Right cardiac atrium (tissue), 5 donors: ENCODE measurements around the gene FAM181A. TPM values are rescaled to one million over a fixed set of nuclear protein-coding genes. Genes with fewer than 3 reads are reported as not detected.

Source experiments
- ATAC-seq, 2 donors: fragments of 200-7000 bp; cut with Tn5 transposase; one replicate each; pipeline versions ENCODE4 v1.8.0 to v1.9.1; 2020; ENCODE audit warnings: moderate library complexity in 2 of 2, mild to moderate bottlenecking in 1 of 2
- DNase-seq, 3 donors: peaks; one replicate each; pipeline ENCODE4 v3.0.0-alpha.2; 2020
- H3K27ac ChIP-seq: one replicate; pipeline ENCODE4 v1.5.1; 2013; ENCODE audit warnings: mild to moderate bottlenecking, low read length, control low read depth, moderate library complexity
- H3K27me3 ChIP-seq: one replicate; pipeline ENCODE4 v1.6.1; 2013; ENCODE audit not compliant: control insufficient read depth, insufficient read depth
- H3K4me1 ChIP-seq: one replicate; pipeline ENCODE4 v1.6.1; 2013; ENCODE audit warnings: low read length; ENCODE audit not compliant: control insufficient read depth, insufficient read depth
- H3K4me3 ChIP-seq: one replicate; pipeline ENCODE4 v1.5.1; 2013; ENCODE audit warnings: low read length, control low read depth
- H3K9me3 ChIP-seq: one replicate; pipeline ENCODE4 v1.6.1; 2013; ENCODE audit warnings: low read length; ENCODE audit not compliant: control insufficient read depth
- WGBS: extraction: QIAGEN DNeasy Blood & Tissue Kit; methylation state at CpG from one replicate; pipeline ENCODE4 v1.1.7; 2013; 5-methylcytosine and 5-hydroxymethylcytosine counted together
- intact Hi-C, 4 donors: fragments of 100-400 bp; cut with DNase I; formaldehyde crosslinking; loops; one replicate each; pipeline versions ENCODE4 v1.11.0 to v1.14.0; 2022 to 2023
- polyA plus RNA-seq: library from polyadenylated mRNA; stranded (reverse); fragments of 200-250 nt; gene quantifications from one replicate; pipeline ENCODE4 v1.2.3, GENCODE V29; 2013
- total RNA-seq, 4 donors: library from RNA; stranded (reverse); fragmentation: NEBNext Ultra II Directional; extraction: Animal tissue kit (Norgen Biotek cat#: 25700); gene quantifications; one replicate each; pipeline ENCODE4 v1.2.1, GENCODE V29; 2021
- donor health status: healthy with polysubstance abuse.
- donor health status: DM: no; HTN: yes; CAD: no.
- donor health status: DM: no; HTN: no; CAD: no.
- donor health status: DM: no; HTN: yes; CAD: no; lungs with severe emphysema.
- donor health status: DM: yes; HTN: yes; CAD: no.

Gene FAM181A
- total and polyA plus RNA-seq, 5 donors = not detected

DNA sequence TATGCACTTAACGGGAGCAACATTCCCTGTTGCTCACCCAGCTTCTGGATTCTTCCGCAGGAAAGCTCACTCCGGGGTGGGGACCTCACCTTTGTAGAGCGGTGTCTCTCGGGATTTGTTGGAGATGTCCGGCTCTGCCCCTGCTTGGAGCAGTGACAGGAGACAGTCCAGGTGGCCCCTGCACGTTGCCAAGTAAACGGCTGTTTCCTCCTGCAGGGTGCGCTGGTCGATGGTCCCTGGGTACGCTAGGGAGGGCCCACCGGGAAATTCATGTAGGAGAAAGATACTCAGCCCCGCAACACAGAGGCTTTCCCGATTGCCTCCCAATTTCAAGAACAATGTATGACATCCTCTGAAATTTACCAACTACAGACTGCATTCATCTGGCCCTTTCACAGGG is 26.1 kb downstream of the FAM181A start:
- H3K27me3 ChIP-seq = no peaks in the 10 kb centered on the region
- intact Hi-C loops = no loop called here
- peaks cover 10% of the 10 kb centered on the region for H3K4me1 ChIP-seq
- DNase-seq (no peak), ATAC-seq (no peak)
- no peak overlapping the region for H3K4me3 ChIP-seq
- no peaks in the 10 kb centered on the region for H3K9me3 ChIP-seq
- WGBS = 40% methylated on average over 14 of the region's 14 CpGs
- no peak overlapping the region for H3K27ac ChIP-seq

DNA sequence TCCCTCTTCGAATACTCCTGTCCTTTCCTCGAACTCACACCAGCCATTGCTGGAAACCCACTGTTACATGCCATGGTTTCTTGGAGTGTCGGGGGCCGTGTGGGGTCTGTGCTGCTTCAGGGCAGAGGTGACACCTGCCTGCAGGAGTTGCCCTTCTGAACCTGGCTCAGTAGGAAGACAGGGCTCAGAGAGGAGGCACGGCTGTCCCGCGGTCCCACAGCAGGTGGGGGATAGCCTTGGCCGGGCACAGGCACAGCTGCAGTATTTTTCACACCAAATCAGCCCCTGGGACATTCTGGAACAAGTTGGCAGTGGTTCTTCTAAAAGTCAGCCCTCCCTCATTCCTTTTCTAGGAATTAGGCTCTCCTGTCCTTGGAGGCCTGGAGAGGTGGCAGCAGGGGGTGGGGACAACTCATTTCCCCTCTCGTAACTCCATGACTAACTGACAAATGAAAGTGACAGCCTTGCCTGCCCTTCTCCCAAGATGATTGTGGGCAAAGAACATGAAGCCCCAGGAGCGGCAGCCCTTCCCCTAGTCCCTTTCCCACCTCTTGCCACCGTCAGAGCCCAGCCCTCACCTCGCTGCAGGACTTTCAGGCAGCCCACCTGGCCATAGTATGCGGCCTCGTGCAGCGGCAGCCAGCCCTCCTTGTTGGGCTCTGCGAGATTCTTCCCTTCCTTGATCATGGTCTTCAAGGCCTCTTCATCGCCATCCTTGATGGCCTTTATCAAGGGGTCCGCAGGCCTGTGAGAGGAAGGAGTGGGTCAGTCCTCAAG is 26.8 kb downstream of the FAM181A start:
- intact Hi-C loops = no loop called here
- peaks cover 10% of the 10 kb centered on the region for H3K4me1 ChIP-seq
- H3K4me3 ChIP-seq = no peak overlapping the region
- WGBS = 78% methylated on average over 18 of the region's 18 CpGs
- DNase-seq (no peak), ATAC-seq (no peak)
- H3K27ac ChIP-seq = peak overlapping the region; percentile 3
- H3K27me3 ChIP-seq = no peaks in the 10 kb centered on the region
- H3K9me3 ChIP-seq = no peaks in the 10 kb centered on the region

DNA sequence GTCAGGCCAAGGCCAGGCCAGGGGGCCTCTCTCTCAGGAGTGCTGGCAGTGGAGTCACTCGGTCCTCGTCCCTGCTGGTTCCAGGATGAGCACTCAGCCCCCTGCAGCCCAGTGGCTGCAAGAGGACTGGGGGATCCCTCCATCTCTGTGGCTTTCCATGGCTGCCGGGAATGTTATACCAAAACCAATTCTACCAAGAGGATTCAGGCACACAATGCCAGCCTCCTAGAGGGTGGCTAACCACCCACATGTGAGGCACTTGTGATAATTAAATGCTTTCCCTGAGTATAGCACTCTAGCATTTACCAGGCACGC is 27.3 kb downstream of the FAM181A start:
- peaks cover 15% of the 10 kb centered on the region for H3K4me1 ChIP-seq
- H3K27me3 ChIP-seq = no peaks in the 10 kb centered on the region
- H3K27ac ChIP-seq = peak overlapping the region; percentile 3
- ATAC-seq = no peak
- 75% methylated on average over 4 of the region's 4 CpGs for WGBS
- intact Hi-C loops = no loop called here
- H3K9me3 ChIP-seq = no peaks in the 10 kb centered on the region
- H3K4me3 ChIP-seq = no peak overlapping the region
- DNase-seq = no peak

DNA sequence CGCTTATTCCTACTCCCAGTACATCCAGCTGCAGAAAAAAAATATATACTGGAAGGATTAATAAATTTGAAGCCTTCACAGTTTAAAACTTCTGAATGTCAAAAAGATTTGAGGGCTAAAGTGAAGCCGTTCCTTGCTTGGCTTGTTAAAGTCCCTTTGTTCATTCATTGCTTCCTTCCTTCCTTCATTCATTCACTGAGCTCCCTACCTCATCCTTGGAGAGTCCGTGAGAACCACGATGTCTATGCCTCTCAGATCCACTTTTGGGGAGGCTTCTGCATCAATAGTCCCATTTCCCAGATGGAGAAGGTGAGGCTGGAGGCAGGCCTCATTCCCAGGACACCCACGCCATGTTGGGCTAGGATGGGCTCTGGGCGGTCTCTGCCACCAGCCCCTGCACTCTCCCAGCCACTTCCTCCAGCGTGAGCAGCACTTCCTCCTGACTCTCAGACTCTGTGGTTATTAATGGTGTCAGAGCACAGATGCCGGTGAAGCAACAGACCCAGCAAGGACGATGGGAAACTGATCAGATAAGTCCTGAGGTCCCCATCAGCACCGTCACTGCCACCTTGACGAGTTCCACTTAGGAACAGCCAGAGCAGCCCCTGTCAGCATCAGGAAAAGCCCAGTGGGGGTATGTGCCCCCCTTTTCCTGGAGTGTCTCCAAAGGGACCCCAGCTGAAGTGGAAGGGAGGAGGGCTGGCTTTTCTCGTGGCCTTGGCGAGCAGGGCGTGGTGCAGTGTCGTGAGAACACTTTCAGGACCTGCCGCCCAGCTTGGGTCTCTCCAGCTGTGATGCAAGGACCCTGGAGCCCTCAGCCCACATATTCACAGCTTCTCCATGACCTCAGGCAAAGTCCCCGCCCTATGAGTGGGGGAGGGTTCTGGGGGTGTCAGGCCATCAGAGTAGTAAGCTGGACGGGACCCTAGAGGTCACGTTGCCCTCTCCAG is 28.0 kb downstream of the FAM181A start:
- no peaks in the 10 kb centered on the region for H3K9me3 ChIP-seq
- 44% methylated on average over 19 of the region's 19 CpGs for WGBS
- no peak for DNase-seq
- peak overlapping the region; percentile 37 for H3K27ac ChIP-seq
- intact Hi-C loops = no loop called here
- peaks cover 16% of the 10 kb centered on the region for H3K4me1 ChIP-seq
- no peaks in the 10 kb centered on the region for H3K27me3 ChIP-seq
- H3K4me3 ChIP-seq = no peak overlapping the region
- peak; percentile 3 to 8 for ATAC-seq

DNA sequence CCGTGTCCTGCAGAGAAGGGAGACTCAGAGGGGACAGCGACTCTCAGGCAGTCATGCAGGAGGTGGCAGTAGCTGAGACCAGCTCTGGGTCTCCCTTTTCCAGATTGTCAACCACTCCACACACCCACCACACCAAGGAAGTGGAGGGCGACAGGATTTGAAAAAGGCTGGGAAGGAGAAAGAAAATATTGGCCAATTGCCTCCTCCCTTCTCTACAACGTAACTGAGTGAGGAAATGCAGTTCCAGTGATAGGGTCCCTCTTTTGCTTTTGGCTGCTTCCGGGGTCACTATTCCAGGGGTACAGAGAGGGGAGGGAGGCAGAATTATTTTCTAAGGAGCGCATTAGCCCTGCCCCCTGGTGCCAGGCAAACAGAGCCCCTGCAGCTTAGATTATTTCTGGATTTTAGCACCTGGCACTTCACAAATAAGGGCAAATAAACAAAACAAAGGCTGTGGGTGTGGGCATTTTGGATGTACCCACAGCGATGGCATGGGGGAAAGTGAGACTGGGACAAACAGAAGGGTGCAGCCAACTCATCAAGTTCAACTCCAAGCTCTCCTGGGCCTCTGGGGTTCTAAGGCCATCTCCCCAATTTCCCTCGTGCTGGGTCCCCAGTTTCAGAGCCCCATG is 28.8 kb downstream of the FAM181A start:
- WGBS = 46% methylated on average over 8 of the region's 8 CpGs
- Histone ChIP-seq H3K4me1 (peaks cover 16% of the 10 kb centered on the region), H3K27ac (peak overlapping the region; percentile 37), H3K27me3 (no peaks in the 10 kb centered on the region), H3K4me3 (no peak overlapping the region), H3K9me3 (no peaks in the 10 kb centered on the region)
- DNase-seq = no peak
- intact Hi-C loops = no loop called here
- ATAC-seq = no peak

DNA sequence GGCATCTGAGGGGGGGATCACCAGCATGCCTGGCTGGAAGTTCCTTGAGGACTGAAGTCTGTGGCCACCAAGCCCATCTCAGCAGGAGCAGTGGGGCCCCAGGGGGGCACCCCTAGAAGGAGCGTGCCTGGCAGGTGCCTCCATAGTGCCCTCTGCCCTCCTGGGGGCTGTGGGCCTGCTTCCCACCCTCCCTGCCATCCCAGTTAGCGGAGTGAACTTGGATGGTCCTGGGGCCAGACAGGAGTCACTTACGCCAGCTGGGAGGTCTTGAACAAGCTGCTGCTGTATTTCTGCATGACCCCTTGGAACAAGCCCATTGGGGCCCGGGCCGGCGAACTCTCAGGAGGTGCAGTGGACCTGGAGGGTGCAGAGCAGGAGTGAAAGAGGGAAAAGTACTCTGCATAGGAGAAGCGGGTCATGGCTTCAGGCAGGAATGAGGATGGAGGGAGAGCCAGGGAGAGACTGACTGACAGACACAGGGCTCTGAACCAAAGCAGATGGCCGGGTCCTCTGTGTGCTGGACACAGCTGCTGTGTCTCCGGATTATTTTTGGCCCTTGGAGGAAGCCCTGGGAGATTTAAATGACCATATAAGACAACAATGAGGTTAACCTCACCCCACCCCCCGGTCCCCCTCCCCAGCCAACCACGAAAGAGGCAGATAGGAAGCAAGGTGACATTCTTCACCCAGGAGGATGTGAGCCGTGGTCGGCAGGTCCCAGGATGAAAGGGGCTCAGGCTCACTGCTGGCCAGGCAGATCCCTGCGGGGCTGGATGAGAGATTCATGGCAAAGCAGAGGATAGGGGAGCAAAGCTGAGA is 29.6 kb downstream of the FAM181A start:
- WGBS = 40% methylated on average over 14 of the region's 14 CpGs
- peak overlapping the region; percentile 53 for H3K27ac ChIP-seq
- no peaks in the 10 kb centered on the region for H3K27me3 ChIP-seq
- no peak overlapping the region for H3K4me3 ChIP-seq
- intact Hi-C loops = no loop called here
- no peaks in the 10 kb centered on the region for H3K9me3 ChIP-seq
- DNase-seq (no peak), ATAC-seq (peak; percentile 41 to 62)
- H3K4me1 ChIP-seq = peaks cover 16% of the 10 kb centered on the region

DNA sequence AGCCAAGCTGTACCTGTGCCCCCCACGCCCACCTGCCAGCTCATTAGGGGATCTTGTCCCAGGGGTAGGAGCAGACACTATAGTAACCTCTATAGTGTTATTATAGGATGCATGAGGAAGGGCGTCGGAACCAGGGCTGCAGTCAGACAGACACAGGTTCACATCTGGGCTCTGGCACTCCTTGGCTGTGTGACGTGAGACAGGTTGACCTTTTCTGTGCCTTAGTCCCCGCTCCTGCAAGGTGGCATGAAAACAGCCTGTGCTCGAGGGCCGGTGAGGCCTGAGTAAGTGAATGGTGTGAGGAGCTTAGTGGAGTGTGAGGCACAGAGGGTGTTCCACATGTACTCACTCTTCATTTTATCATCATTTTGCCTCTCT is 30.2 kb downstream of the FAM181A start:
- Histone ChIP-seq H3K4me3 (no peak overlapping the region), H3K4me1 (peaks cover 16% of the 10 kb centered on the region), H3K27ac (peak overlapping the region; percentile 53), H3K9me3 (no peaks in the 10 kb centered on the region), H3K27me3 (no peaks in the 10 kb centered on the region)
- 77% methylated on average over 7 of the region's 7 CpGs for WGBS
- intact Hi-C loops = no loop called here
- DNase-seq = peak in 1 of 3 donors; percentile 10
- peak; percentile 2 to 22 for ATAC-seq

DNA sequence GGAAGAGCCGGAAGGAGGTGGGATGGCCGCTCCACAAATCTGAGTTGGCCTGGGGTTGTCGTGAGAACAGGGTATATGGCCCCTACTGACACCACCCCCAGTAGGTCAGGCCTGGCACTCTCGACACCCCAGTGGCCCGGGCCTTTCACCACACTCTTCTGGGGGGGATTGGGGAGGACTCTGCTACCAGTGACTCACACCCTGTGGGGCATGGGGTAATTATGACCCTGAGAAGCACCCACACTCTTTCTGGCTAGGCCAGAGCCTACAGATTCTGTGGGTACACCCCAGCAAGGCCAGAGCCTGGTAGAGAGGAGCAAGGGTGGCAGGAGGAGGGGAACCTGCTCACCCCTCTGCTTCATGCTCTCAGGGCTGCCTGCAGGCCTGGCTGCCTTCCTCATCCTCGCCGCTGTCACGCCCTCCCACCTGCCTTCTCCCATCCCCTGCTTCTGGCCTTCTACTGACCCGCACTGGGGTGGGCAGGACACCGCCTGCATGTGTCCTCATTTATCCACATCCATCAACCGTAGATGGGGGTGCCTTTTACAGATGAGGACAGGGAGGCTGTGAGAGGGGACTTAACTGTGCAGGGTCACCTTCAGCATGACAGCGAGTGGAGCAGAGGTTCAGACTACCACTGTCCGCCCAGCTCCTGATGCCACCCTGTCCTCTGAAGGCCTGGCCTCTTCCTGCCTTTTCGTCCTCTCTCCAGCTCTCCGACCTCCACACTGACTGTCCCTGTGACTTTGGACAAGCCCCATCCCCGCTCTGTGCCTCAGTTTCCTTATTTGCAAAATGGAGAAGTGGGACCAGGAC is 30.8 kb downstream of the FAM181A start:
- DNase-seq = peak in 1 of 3 donors; percentile 41
- no peaks in the 10 kb centered on the region for H3K9me3 ChIP-seq
- peak overlapping the region; percentile 53 for H3K27ac ChIP-seq
- H3K4me1 ChIP-seq = peaks cover 18% of the 10 kb centered on the region
- intact Hi-C loops = no loop called here
- H3K27me3 ChIP-seq = no peaks in the 10 kb centered on the region
- no peak for ATAC-seq
- 94% methylated on average over 16 of the region's 16 CpGs for WGBS
- H3K4me3 ChIP-seq = no peak overlapping the region

DNA sequence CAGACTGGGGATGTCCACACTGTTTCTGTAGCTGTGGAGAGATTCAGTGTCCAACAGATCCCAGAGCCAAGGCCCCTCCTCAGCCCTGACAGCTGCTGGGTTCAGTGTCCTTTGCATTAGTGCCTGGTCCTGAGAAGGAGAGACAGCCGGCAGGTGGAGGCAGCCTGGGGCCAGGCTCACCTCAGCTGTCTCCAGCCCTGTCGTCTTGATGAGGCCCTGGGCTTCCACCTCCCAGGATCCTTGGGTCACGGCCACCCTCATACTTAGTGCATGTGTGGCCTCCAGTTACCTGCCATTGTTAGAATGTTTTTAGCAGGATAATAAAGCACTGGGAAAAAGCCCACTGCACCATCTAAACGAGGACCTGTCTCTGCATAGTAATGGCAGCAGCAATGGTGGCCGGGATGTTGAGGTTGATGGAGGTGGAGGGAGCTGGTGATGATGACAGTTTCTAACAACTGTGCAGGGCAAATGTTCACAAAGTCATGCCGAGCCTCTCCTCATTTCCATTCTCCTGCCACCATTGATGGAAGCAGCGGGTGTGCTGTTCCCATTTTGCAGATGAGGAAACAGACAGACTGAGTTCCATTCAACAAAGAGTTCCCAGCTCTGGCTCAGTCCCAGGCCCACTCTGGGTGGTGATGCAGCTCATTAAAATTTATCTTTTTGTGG is 31.6 kb downstream of the FAM181A start:
- H3K27ac ChIP-seq = no peak overlapping the region
- ATAC-seq (no peak), DNase-seq (peak in 1 of 3 donors; percentile 18)
- H3K4me1 ChIP-seq = peaks cover 21% of the 10 kb centered on the region
- 85% methylated on average over 7 of the region's 7 CpGs for WGBS
- intact Hi-C loops = no loop called here
- H3K4me3 ChIP-seq = no peak overlapping the region
- H3K9me3 ChIP-seq = no peaks in the 10 kb centered on the region
- H3K27me3 ChIP-seq = no peaks in the 10 kb centered on the region
